ENCODE data around the gene OSBP2.
A peak's percentile ranks its signal among the peaks of the same experiment; 100 is the strongest.

- TF ChIP-seq CTCF (conservative IDR thresholded peaks at IDR 0.05; ENCODE audit: low read length): peak; percentile 82
- TF ChIP-seq EZH2phosphoT487 (IDR thresholded peaks at IDR 0.05; ENCODE audit: borderline replicate concordance): no peak
These were observed 69.4 kb downstream of the OSBP2 start for GRCh38 chr22:30763815-30764673.

All from Loucy (cell line).